SK-N-SH treated with all-trans-retinoic acid at 6 μM for 48 hours (cell line): Measurements from ENCODE around the gene STX1B.

ENCODE experiments used
- GLIS3 ChIP-seq: fragments of 250-450 bp; sonication (Bioruptor Pico); IDR thresholded peaks from 2 replicates; pipeline ENCODE4 v1.5.0; 2020; ENCODE audit warnings: mild to moderate bottlenecking, moderate library complexity
- RARB ChIP-seq: fragments of 250-450 bp; sonication (Bioruptor Pico); IDR thresholded peaks from 2 replicates; pipeline ENCODE4 v1.8.0; 2021; ENCODE audit warnings: mild to moderate bottlenecking, moderate library complexity
- TOX ChIP-seq: fragments of 250-450 bp; sonication (Bioruptor Pico); IDR thresholded peaks from 2 replicates; pipeline ENCODE4 v1.8.0; 2021; ENCODE audit warnings: mild to moderate bottlenecking, moderate library complexity, borderline replicate concordance
- ZFP3 ChIP-seq: fragments of 250-450 bp; sonication (Bioruptor Pico); IDR thresholded peaks from 2 replicates; pipeline ENCODE4 v1.5.0; 2020; ENCODE audit warnings: mild to moderate bottlenecking, moderate library complexity
- TF ChIP-seq, protein P1 (sequence below): fragments of 250-450 bp; sonication (Bioruptor Pico); IDR thresholded peaks from 2 replicates; pipeline ENCODE4 v1.8.0; 2020; ENCODE audit warnings: mild to moderate bottlenecking, moderate library complexity, borderline replicate concordance
- TF ChIP-seq, protein P2 (sequence below): fragments of 250-450 bp; sonication (Bioruptor Pico); IDR thresholded peaks from 2 replicates; pipeline ENCODE4 v1.5.1; 2021; ENCODE audit warnings: mild to moderate bottlenecking, moderate library complexity

- no peak for TF ChIP-seq ZFP3 (CRISPR knock-in tag)
- TF ChIP-seq, protein P1, sequence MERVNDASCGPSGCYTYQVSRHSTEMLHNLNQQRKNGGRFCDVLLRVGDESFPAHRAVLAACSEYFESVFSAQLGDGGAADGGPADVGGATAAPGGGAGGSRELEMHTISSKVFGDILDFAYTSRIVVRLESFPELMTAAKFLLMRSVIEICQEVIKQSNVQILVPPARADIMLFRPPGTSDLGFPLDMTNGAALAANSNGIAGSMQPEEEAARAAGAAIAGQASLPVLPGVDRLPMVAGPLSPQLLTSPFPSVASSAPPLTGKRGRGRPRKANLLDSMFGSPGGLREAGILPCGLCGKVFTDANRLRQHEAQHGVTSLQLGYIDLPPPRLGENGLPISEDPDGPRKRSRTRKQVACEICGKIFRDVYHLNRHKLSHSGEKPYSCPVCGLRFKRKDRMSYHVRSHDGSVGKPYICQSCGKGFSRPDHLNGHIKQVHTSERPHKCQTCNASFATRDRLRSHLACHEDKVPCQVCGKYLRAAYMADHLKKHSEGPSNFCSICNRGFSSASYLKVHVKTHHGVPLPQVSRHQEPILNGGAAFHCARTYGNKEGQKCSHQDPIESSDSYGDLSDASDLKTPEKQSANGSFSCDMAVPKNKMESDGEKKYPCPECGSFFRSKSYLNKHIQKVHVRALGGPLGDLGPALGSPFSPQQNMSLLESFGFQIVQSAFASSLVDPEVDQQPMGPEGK (CRISPR knock-in tag), result no peak
- TF ChIP-seq RARB (CRISPR knock-in tag), result no peak
- 0 out of 2 replicates have a peak, but pooled peaks have one; percentile 2 for TF ChIP-seq GLIS3 (CRISPR knock-in tag)
- TF ChIP-seq TOX (CRISPR knock-in tag), result no peak
- TF ChIP-seq, protein P2, sequence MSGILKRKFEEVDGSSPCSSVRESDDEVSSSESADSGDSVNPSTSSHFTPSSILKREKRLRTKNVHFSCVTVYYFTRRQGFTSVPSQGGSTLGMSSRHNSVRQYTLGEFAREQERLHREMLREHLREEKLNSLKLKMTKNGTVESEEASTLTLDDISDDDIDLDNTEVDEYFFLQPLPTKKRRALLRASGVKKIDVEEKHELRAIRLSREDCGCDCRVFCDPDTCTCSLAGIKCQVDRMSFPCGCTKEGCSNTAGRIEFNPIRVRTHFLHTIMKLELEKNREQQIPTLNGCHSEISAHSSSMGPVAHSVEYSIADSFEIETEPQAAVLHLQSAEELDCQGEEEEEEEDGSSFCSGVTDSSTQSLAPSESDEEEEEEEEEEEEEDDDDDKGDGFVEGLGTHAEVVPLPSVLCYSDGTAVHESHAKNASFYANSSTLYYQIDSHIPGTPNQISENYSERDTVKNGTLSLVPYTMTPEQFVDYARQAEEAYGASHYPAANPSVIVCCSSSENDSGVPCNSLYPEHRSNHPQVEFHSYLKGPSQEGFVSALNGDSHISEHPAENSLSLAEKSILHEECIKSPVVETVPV, result no peak
Measured at GRCh38 chr16:30957456-30958174, 52.8 kb downstream of the STX1B start, which contains the start of gene SETD1A.
